DOHH2 (cell line): Measurements from ENCODE around the gene PIGS.

ENCODE experiments used
- H3F3A ChIP-seq: fragments of 200-600 bp; sonication (generic), shearing (Covaris generic); 2 replicates; pipeline ENCODE4 v1.6.0; 2016; ENCODE audit warnings: antibody characterized with exemption, mild to moderate bottlenecking; ENCODE audit not compliant: control insufficient read depth, insufficient read depth
- H3K27ac ChIP-seq: fragments of 200-600 bp; sonication (generic); 2 replicates; pipeline ENCODE4 v1.5.1; 2014; ENCODE audit warnings: low read depth, mild to moderate bottlenecking, low read length, moderate library complexity
- H3K27me3 ChIP-seq: fragments of 200-600 bp; sonication (generic); 2 replicates; pipeline ENCODE4 v1.6.1; 2014; ENCODE audit warnings: mild to moderate bottlenecking, low read length, mixed read lengths; ENCODE audit not compliant: control insufficient read depth
- H3K36me3 ChIP-seq: fragments of 200-600 bp; sonication (generic); 2 replicates; pipeline ENCODE4 v1.6.1; 2014; ENCODE audit warnings: mild to moderate bottlenecking, low read length, moderate library complexity, mixed read lengths; ENCODE audit not compliant: control insufficient read depth
- H3K4me1 ChIP-seq: fragments of 200-600 bp; sonication (generic); 2 replicates; pipeline ENCODE4 v1.6.1; 2014; ENCODE audit warnings: mild to moderate bottlenecking, low read length, mixed read lengths; ENCODE audit not compliant: control insufficient read depth
- H3K4me2 ChIP-seq: fragments of 200-600 bp; sonication (generic); 2 replicates; pipeline ENCODE4 v1.6.0; 2014; ENCODE audit warnings: mild to moderate bottlenecking, low read length, moderate library complexity
- H3K4me3 ChIP-seq: fragments of 200-600 bp; sonication (generic); 2 replicates; pipeline ENCODE4 v1.5.1; 2014; ENCODE audit warnings: mild to moderate bottlenecking, low read length, mixed read lengths
- H3K79me2 ChIP-seq: fragments of 200-600 bp; sonication (generic); 2 replicates; pipeline ENCODE4 v1.6.1; 2014; ENCODE audit warnings: mild to moderate bottlenecking, low read length, mixed read lengths; ENCODE audit not compliant: control insufficient read depth
- H3K9me2 ChIP-seq: fragments of 200-600 bp; sonication (generic); replicated peaks from 2 replicates; pipeline ENCODE4 v1.6.1; 2014; ENCODE audit warnings: mild to moderate bottlenecking, low read length, mixed read lengths; ENCODE audit not compliant: control insufficient read depth
- H3K9me3 ChIP-seq: fragments of 200-600 bp; sonication (generic); 2 replicates; pipeline ENCODE4 v1.6.1; 2014; ENCODE audit warnings: antibody characterized with exemption, low read length, mixed read lengths; ENCODE audit not compliant: control insufficient read depth, insufficient read depth
- H4K20me1 ChIP-seq: fragments of 200-600 bp; sonication (generic); 2 replicates; pipeline ENCODE4 v1.6.0; 2014; ENCODE audit warnings: low read depth, mild to moderate bottlenecking, antibody characterized with exemption, low read length, moderate library complexity; ENCODE audit not compliant: control insufficient read depth, insufficient read depth
- EZH2phosphoT487 ChIP-seq: fragments of 200-600 bp; sonication (generic); IDR thresholded peaks from 2 replicates; pipeline ENCODE4 v1.6.1; 2017; ENCODE audit warnings: borderline replicate concordance, mild to moderate bottlenecking, antibody characterized with exemption, low read length, moderate library complexity, mixed read lengths
- TF ChIP-seq, protein P1 (sequence below): fragments of 200-600 bp; sonication (generic); IDR thresholded peaks from one replicate; pipeline ENCODE4 v1.5.1; 2014; ENCODE audit warnings: antibody characterized with exemption, mild to moderate bottlenecking, low read depth, low read length; ENCODE audit not compliant: poor library complexity, severe bottlenecking

PIGS gene

DNA sequence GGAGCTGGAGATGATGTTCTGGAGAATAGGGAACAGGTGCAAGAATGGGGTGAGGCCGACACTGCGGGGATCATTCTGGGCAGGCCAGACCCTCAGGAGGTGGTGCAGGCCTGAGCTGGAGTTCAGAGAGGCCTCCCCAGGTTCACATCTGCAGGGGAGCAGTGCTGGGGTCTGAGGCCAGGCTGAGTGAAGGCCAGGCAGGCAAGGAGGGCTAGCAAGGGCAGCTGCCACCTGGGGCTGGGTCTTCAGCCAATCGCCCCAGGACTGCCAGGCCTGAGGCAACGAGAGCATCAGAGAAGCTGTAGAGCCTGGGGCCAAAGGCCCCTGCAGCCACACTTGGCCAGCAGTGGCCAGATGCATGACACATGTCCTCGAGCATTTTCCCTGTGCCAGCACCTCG is 50.6 kb downstream of the PIGS start:
- Histone ChIP-seq H3K4me2 (no peak overlapping the region), H4K20me1 (no peaks in the 10 kb centered on the region), H3K4me1 (no peaks in the 10 kb centered on the region), H3F3A (no peaks in the 10 kb centered on the region), H3K4me3 (no peak overlapping the region), H3K79me2 (no peaks in the 10 kb centered on the region), H3K9me2 (no peaks in the 10 kb centered on the region), H3K9me3 (peaks cover 7% of the 10 kb centered on the region; the same call in 1 of the 2 replicates), H3K27me3 (no peaks in the 10 kb centered on the region; the same call in 1 of the 2 replicates), H3K27ac (no peak overlapping the region), H3K36me3 (no peaks in the 10 kb centered on the region)
- TF ChIP-seq, protein P1, sequence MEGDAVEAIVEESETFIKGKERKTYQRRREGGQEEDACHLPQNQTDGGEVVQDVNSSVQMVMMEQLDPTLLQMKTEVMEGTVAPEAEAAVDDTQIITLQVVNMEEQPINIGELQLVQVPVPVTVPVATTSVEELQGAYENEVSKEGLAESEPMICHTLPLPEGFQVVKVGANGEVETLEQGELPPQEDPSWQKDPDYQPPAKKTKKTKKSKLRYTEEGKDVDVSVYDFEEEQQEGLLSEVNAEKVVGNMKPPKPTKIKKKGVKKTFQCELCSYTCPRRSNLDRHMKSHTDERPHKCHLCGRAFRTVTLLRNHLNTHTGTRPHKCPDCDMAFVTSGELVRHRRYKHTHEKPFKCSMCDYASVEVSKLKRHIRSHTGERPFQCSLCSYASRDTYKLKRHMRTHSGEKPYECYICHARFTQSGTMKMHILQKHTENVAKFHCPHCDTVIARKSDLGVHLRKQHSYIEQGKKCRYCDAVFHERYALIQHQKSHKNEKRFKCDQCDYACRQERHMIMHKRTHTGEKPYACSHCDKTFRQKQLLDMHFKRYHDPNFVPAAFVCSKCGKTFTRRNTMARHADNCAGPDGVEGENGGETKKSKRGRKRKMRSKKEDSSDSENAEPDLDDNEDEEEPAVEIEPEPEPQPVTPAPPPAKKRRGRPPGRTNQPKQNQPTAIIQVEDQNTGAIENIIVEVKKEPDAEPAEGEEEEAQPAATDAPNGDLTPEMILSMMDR = no peak
- no peak for TF ChIP-seq EZH2phosphoT487

DNA sequence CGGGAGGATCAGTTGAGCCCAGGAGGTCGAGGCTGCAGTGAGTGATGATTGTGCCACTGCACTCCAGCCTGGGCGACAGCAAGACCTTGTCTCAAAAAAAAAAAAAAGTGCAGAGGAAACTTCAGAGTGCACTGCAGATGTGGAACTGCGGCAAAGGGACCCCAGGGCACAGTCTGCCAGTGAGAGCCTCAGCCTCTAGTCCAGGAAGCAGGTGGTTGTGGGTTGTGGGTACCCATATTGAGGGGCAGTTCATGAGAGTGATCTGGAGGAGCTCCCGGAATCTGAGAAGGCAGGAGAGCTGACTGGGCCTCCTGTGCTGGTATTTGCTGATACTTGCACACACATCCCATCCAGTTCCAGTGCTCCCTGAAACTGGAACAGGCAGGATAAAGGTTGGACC is 52.1 kb downstream of the PIGS start:
- Histone ChIP-seq H3K4me1 (no peaks in the 10 kb centered on the region), H3K79me2 (no peaks in the 10 kb centered on the region), H3K9me2 (no peaks in the 10 kb centered on the region), H3K9me3 (peaks cover 14% of the 10 kb centered on the region; the same call in 1 of the 2 replicates), H3K27me3 (no peaks in the 10 kb centered on the region; the same call in 1 of the 2 replicates), H3F3A (no peaks in the 10 kb centered on the region), H3K4me2 (no peak overlapping the region), H4K20me1 (no peaks in the 10 kb centered on the region), H3K27ac (no peak overlapping the region), H3K36me3 (no peaks in the 10 kb centered on the region), H3K4me3 (no peak overlapping the region)
- TF ChIP-seq EZH2phosphoT487 = no peak
- TF ChIP-seq, protein P1 = no peak

DNA sequence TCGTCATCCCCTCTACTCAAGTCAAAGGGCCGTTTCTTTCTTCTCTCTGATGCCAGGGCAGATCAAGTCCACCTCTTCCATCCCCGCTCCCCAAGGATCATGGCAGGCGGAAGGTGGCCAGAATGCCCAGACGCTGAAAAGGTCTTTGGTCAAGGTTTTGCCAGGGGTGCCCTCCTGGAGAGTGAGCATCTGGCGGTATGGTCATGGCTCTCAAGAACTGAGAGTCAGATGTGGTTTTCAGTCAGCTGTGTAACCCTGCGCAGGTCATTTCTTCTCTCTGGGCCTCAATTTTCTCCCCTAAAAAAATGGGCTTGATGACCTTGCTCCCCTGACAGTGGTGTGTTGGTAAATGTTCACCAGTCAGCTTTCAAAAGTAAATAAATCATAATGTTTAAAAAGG is 52.7 kb downstream of the PIGS start:
- Histone ChIP-seq H3K9me3 (peaks cover 14% of the 10 kb centered on the region; the same call in 1 of the 2 replicates), H3K4me2 (no peak overlapping the region), H3F3A (no peaks in the 10 kb centered on the region), H3K27me3 (no peaks in the 10 kb centered on the region; the same call in 1 of the 2 replicates), H3K4me1 (no peaks in the 10 kb centered on the region), H3K27ac (no peak overlapping the region), H3K36me3 (no peaks in the 10 kb centered on the region), H3K79me2 (no peaks in the 10 kb centered on the region), H3K4me3 (no peak overlapping the region), H3K9me2 (no peaks in the 10 kb centered on the region), H4K20me1 (no peaks in the 10 kb centered on the region)
- TF ChIP-seq EZH2phosphoT487 = no peak
- TF ChIP-seq, protein P1 = no peak
